Activated B cell treated with CpG ODN at 0.5 μM for 24 hours (primary cell): ENCODE data around the gene WDFY4. TPM values are rescaled to one million over a fixed set of nuclear protein-coding genes. Genes with fewer than 3 reads are reported as not detected.

Source experiments
- ATAC-seq: fragments of 200-7000 bp; cut with Tn5 transposase; one replicate; pipeline ENCODE4 v1.10.0; 2021; ENCODE audit warnings: low read depth, mild to moderate bottlenecking, moderate library complexity
- CTCF ChIA-PET: fragments of 350-600 bp; sonication (Branson Sonifier 250); formaldehyde crosslinking; loops from one replicate; lab custom pipeline; 2021; ENCODE audit warnings: antibody characterized with exemption; lab: Charles Lee
- POLR2A ChIA-PET: fragments of 350-600 bp; sonication (Branson Sonifier 250); formaldehyde crosslinking; loops from one replicate; lab custom pipeline; 2021; ENCODE audit warnings: antibody characterized with exemption; lab: Charles Lee
- DNase-seq: peaks from one replicate; pipeline ENCODE4 v3.0.0; 2022
- H3K27ac Mint-ChIP-seq: one replicate; pipeline ENCODE4 v1.8.0; 2020; ENCODE audit warnings: mixed read lengths
- H3K27me3 Mint-ChIP-seq: one replicate; pipeline ENCODE4 v1.8.0; 2021; ENCODE audit warnings: mixed read lengths
- H3K36me3 Mint-ChIP-seq: one replicate; pipeline ENCODE4 v1.8.0; 2021; ENCODE audit warnings: low read depth, mixed read lengths
- H3K4me1 Mint-ChIP-seq: one replicate; pipeline ENCODE4 v1.8.0; 2021; ENCODE audit warnings: mixed read lengths
- H3K4me3 Mint-ChIP-seq: one replicate; pipeline ENCODE4 v1.8.0; 2020; ENCODE audit warnings: mild to moderate bottlenecking, mixed read lengths
- H3K9me3 Mint-ChIP-seq: one replicate; pipeline ENCODE4 v1.8.0; 2020; ENCODE audit warnings: mixed read lengths
- intact Hi-C: fragments of 100-400 bp; cut with micrococcal nuclease; formaldehyde crosslinking; loops from one replicate; pipeline ENCODE4 v1.15.1; 2024
- total RNA-seq: library from RNA; stranded (reverse); gene quantifications from 2 replicates; pipeline ENCODE4 v1.2.3, GENCODE V29; 2022
- TF ChIP-seq, protein P1 (sequence below): fragments of 200-600 bp; IDR thresholded peaks from one replicate; pipeline ENCODE4 v1.8.0; 2022; ENCODE audit warnings: antibody characterized with exemption, mild to moderate bottlenecking

The WDFY4 gene
- total RNA-seq, 1 donor from 2014 or later, result 488 TPM

DNA sequence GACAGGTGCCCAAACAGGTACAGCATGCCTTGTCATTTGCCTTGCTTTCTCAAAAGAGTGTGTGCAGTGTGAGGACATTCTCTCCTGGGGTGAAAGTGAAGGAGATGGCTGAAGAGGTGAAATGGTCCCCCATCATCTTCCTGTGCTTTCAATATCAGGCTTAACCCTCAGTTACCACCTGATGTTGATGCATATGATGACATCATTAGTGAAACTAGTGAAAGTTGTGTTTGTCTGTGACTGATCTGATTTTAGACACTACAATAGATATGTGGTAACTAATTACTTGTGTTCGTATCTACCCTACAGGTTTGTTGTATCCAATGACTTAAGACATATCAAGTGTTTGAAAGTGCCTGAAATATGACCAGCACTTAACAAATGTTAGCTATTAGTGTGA is 279.4 kb downstream of the WDFY4 start:
- TF ChIP-seq, protein P1, sequence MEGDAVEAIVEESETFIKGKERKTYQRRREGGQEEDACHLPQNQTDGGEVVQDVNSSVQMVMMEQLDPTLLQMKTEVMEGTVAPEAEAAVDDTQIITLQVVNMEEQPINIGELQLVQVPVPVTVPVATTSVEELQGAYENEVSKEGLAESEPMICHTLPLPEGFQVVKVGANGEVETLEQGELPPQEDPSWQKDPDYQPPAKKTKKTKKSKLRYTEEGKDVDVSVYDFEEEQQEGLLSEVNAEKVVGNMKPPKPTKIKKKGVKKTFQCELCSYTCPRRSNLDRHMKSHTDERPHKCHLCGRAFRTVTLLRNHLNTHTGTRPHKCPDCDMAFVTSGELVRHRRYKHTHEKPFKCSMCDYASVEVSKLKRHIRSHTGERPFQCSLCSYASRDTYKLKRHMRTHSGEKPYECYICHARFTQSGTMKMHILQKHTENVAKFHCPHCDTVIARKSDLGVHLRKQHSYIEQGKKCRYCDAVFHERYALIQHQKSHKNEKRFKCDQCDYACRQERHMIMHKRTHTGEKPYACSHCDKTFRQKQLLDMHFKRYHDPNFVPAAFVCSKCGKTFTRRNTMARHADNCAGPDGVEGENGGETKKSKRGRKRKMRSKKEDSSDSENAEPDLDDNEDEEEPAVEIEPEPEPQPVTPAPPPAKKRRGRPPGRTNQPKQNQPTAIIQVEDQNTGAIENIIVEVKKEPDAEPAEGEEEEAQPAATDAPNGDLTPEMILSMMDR, result no peak
- H3K27ac Mint-ChIP-seq, result no peak overlapping the region

GRCh38 chr10:48965460-48965859 is 280.8 kb downstream of the WDFY4 start:
- CTCF ChIA-PET, result no interaction called here
- Mint-ChIP-seq H3K9me3 (no peaks in the 10 kb centered on the region), H3K4me3 (no peak overlapping the region), H3K36me3 (peaks cover 97% of the 10 kb centered on the region), H3K27me3 (no peaks in the 10 kb centered on the region), H3K4me1 (no peaks in the 10 kb centered on the region), H3K27ac (no peak overlapping the region)
- TF ChIP-seq, protein P1, result no peak
- no peak for DNase-seq
- intact Hi-C loops, result no loop called here
- POLR2A ChIA-PET, result no interaction called here
- ATAC-seq, result no peak

More for the DNA sequence above, 279.4 kb downstream of the WDFY4 start:
- H3K4me1 Mint-ChIP-seq, result no peaks in the 10 kb centered on the region
- CTCF ChIA-PET, result no interaction called here
- no peaks in the 10 kb centered on the region for H3K9me3 Mint-ChIP-seq
- DNase-seq (no peak), ATAC-seq (no peak)
- H3K36me3 Mint-ChIP-seq, result peaks cover 97% of the 10 kb centered on the region
- H3K27me3 Mint-ChIP-seq, result no peaks in the 10 kb centered on the region
- POLR2A ChIA-PET, result no interaction called here
- H3K4me3 Mint-ChIP-seq, result no peak overlapping the region
- intact Hi-C loops, result no loop called here

DNA sequence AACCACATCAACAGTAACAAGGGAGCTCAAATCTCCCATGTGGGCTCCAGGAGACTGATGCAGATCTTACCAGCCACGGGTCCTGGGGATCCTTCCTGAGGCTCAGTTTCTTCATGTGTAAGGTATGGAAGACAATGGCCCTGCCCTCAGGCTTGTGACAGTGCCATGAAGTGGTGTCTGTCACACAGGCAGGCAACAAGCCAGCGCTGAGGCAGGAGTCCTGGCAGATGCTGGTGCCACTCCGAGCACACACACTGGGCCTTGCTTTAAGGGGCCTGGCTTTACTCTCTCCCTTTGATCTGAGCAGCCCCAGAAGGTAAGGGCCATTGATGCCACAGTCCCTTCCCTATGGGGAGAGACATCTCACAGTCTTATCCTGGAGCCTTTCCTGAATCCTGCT is 283.4 kb downstream of the WDFY4 start:
- ChIA-PET CTCF (no interaction called here), POLR2A (no interaction called here)
- H3K4me1 Mint-ChIP-seq, result no peaks in the 10 kb centered on the region

DNA sequence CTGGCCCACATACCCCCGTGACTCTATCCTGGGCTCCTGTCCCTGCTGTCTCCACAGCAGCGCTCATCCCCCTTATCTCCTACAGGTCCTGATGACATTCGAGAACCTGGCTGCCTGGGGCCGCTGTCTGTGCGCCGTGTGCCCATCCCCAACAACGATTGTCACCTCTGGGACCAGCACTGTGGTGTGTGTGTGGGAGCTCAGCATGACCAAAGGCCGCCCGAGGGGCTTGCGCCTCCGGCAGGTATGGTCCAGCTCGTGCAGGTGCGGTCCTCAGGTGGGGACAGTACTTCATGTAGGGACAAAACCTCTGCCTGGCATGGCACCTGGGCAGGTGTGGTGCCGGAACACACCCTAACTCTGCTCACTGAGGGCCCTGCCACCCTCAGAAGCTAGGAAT is 285.4 kb downstream of the WDFY4 start:
- ATAC-seq (no peak), DNase-seq (no peak)
- H3K4me1 Mint-ChIP-seq, result no peaks in the 10 kb centered on the region
- H3K27me3 Mint-ChIP-seq, result no peaks in the 10 kb centered on the region
- H3K9me3 Mint-ChIP-seq, result no peaks in the 10 kb centered on the region
- CTCF ChIA-PET, result no interaction called here
- POLR2A ChIA-PET, result interaction anchor here (0.5 to 0.6 kb wide), 2 partner anchors 166 to 1604 kb away, joined by 3 to 8 read pairs; no protein-coding TSS in a partner anchor
- no peak overlapping the region for H3K4me3 Mint-ChIP-seq
- peaks cover 97% of the 10 kb centered on the region for H3K36me3 Mint-ChIP-seq
- TF ChIP-seq, protein P1, result no peak
- H3K27ac Mint-ChIP-seq, result no peak overlapping the region
- intact Hi-C loops, result no loop called here

More for the DNA sequence above, 283.4 kb downstream of the WDFY4 start:
- Mint-ChIP-seq H3K9me3 (no peaks in the 10 kb centered on the region), H3K36me3 (peaks cover 97% of the 10 kb centered on the region), H3K27ac (no peak overlapping the region), H3K4me3 (no peak overlapping the region), H3K27me3 (no peaks in the 10 kb centered on the region)
- no peak for ATAC-seq
- intact Hi-C loops, result no loop called here
- no peak for DNase-seq
- TF ChIP-seq, protein P1, result no peak

DNA sequence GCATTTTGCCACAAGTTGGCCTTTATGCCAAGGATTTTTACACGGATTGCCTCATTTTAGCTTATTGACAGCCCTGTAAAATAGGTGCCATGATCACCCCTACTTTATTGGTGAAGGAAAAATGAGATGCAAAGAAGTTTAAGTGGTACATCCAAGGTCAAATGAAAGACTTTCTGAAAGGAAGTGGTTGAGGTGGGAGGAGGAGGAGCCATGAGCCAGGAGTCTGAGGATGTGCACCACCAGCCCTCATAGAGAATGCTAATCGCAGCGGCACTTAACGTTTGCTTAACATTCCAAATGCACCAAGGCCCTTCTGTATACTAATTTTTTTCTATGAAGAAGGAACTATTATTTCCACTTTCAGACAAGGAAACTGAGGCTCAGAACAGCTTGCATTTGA is 286.0 kb downstream of the WDFY4 start:
- CTCF ChIA-PET, result no interaction called here
- TF ChIP-seq, protein P1, result no peak
- Mint-ChIP-seq H3K36me3 (peaks cover 97% of the 10 kb centered on the region), H3K4me1 (no peaks in the 10 kb centered on the region), H3K27me3 (no peaks in the 10 kb centered on the region), H3K4me3 (no peak overlapping the region), H3K9me3 (no peaks in the 10 kb centered on the region), H3K27ac (no peak overlapping the region)
- ATAC-seq (no peak), DNase-seq (no peak)
- intact Hi-C loops, result no loop called here
- POLR2A ChIA-PET, result interaction anchor here (0.5 to 0.6 kb wide), 2 partner anchors 27 to 1603 kb away, joined by 3 read pairs; no protein-coding TSS in a partner anchor
